ENCODE data around the gene SNED1. TPM values are rescaled to one million over a fixed set of nuclear protein-coding genes. Genes with fewer than 3 reads are reported as not detected.

SNED1 gene
- total and polyA plus RNA-seq, 4 donors: 0.65 to 18.1 (median 2.8) TPM

GRCh38 chr2:241126201-241126611 is 127.8 kb downstream of the SNED1 start (continued):
- TF ChIP-seq GABPA (IDR thresholded peaks at IDR 0.05 in 1 of 2, conservative IDR thresholded peaks at IDR 0.05 in 1 of 2): no peak
- TF ChIP-seq TAF1 (conservative IDR thresholded peaks at IDR 0.05): no peak
- TF ChIP-seq SP1 (IDR thresholded peaks at IDR 0.05): no peak
- TF ChIP-seq YY1 (IDR thresholded peaks at IDR 0.05): no peak
- no peak for TF ChIP-seq HNF4A (conservative IDR thresholded peaks at IDR 0.05)
- no peak for TF ChIP-seq ZBTB33 (IDR thresholded peaks at IDR 0.05)
- TF ChIP-seq EGR1 (IDR thresholded peaks at IDR 0.05; ENCODE audit: low read depth in 2 of 2): no peak

GRCh38 chr2:241126771-241127202 is 128.4 kb downstream of the SNED1 start:
- Histone ChIP-seq H3K27ac (ENCODE audit: low read depth in 1 of 2, low read length in 2 of 2) (no peak overlapping the region), H3K9me3 (ENCODE audit: control insufficient read depth in 4 of 4, low read length in 3 of 4) (no peaks in the 10 kb centered on the region), H3K4me1 (ENCODE audit: control insufficient read depth in 4 of 4, insufficient read depth in 4 of 4, low read length in 3 of 4) (peaks cover 0 to 4% (median 2%) of the 10 kb centered on the region in 4 donors), H3K36me3 (ENCODE audit: control insufficient read depth in 4 of 4, insufficient read depth in 3 of 4, low read depth in 1 of 4, low read length in 3 of 4) (no peaks in the 10 kb centered on the region), H3K4me3 (ENCODE audit: low read depth in 1 of 3, low read length in 3 of 3) (no peak overlapping the region), H3K9ac (ENCODE audit: low read depth in 1 of 2, low read length in 2 of 2) (no peak overlapping the region), H3K27me3 (ENCODE audit: control insufficient read depth in 4 of 4, insufficient read depth in 4 of 4, low read length in 3 of 4) (no peaks in the 10 kb centered on the region)
- no peak for DNase-seq (ENCODE audit: low spot score)
- TF ChIP-seq MAX (IDR thresholded peaks at IDR 0.05) (no peak), GABPA (IDR thresholded peaks at IDR 0.05 in 1 of 2, conservative IDR thresholded peaks at IDR 0.05 in 1 of 2) (no peak), EGR1 (IDR thresholded peaks at IDR 0.05; ENCODE audit: low read depth in 2 of 2) (no peak), RAD21 (IDR thresholded peaks at IDR 0.05) (no peak), JUND (IDR thresholded peaks at IDR 0.05) (no peak), YY1 (IDR thresholded peaks at IDR 0.05) (no peak), FOXA1 (IDR thresholded peaks at IDR 0.05) (no peak), NR2F2 (IDR thresholded peaks at IDR 0.05) (no peak), REST (IDR thresholded peaks at IDR 0.05) (no peak)
- 97% methylated on average over 18 of the region's 18 CpGs for WGBS

GRCh38 chr2:241128266-241128665 is 129.8 kb downstream of the SNED1 start:
- WGBS: 95% methylated on average over 8 of the region's 8 CpGs

More at GRCh38 chr2:241128266-241128665, 129.8 kb downstream of the SNED1 start:
- TF ChIP-seq JUND (IDR thresholded peaks at IDR 0.05) (no peak), RXRA (IDR thresholded peaks at IDR 0.05) (no peak), SP1 (IDR thresholded peaks at IDR 0.05) (no peak), MAX (IDR thresholded peaks at IDR 0.05) (no peak), REST (IDR thresholded peaks at IDR 0.05) (no peak), FOXA1 (IDR thresholded peaks at IDR 0.05) (no peak), ATF3 (IDR thresholded peaks at IDR 0.05) (no peak), EGR1 (IDR thresholded peaks at IDR 0.05; ENCODE audit: low read depth in 2 of 2) (no peak)
- Histone ChIP-seq H3K4me3 (ENCODE audit: low read depth in 1 of 3, low read length in 3 of 3) (no peak overlapping the region), H3K27me3 (ENCODE audit: control insufficient read depth in 4 of 4, insufficient read depth in 4 of 4, low read length in 3 of 4) (no peaks in the 10 kb centered on the region), H3K27ac (ENCODE audit: low read depth in 1 of 2, low read length in 2 of 2) (no peak overlapping the region), H3K4me1 (ENCODE audit: control insufficient read depth in 4 of 4, insufficient read depth in 4 of 4, low read length in 3 of 4) (peaks cover 0 to 4% (median 2%) of the 10 kb centered on the region in 4 donors), H3K9me3 (ENCODE audit: control insufficient read depth in 4 of 4, low read length in 3 of 4) (no peaks in the 10 kb centered on the region), H3K9ac (ENCODE audit: low read depth in 1 of 2, low read length in 2 of 2) (no peak overlapping the region), H3K36me3 (ENCODE audit: control insufficient read depth in 4 of 4, insufficient read depth in 3 of 4, low read depth in 1 of 4, low read length in 3 of 4) (no peaks in the 10 kb centered on the region)
- no peak for DNase-seq (ENCODE audit: low spot score)
